ENCODE measurements around the gene NSF.

Gene NSF

GRCh38 chr17:46717999-46718398, 127.5 kb downstream of the NSF start:
- DNase-seq (ENCODE audit: low read depth, low spot score): no peak

- DNase-seq (ENCODE audit: low read depth, low spot score): no peak
These were observed 129.4 kb downstream of the NSF start for GRCh38 chr17:46719891-46720290.

GRCh38 chr17:46720408-46720807, 129.9 kb downstream of the NSF start:
- DNase-seq (ENCODE audit: low read depth, low spot score): no peak

GRCh38 chr17:46722662-46723285, 132.3 kb downstream of the NSF start:
- DNase-seq (ENCODE audit: low read depth, low spot score): no peak

- DNase-seq (ENCODE audit: low read depth, low spot score): no peak
These were observed 135.7 kb downstream of the NSF start for GRCh38 chr17:46726206-46726605.

GRCh38 chr17:46727572-46728348, 137.3 kb downstream of the NSF start:
- DNase-seq (ENCODE audit: low read depth, low spot score): no peak

GRCh38 chr17:46730026-46730425, 139.6 kb downstream of the NSF start:
- no peak for DNase-seq (ENCODE audit: low read depth, low spot score)

- no peak for DNase-seq (ENCODE audit: low read depth, low spot score)
These were observed 140.2 kb downstream of the NSF start for GRCh38 chr17:46730679-46731078.

- DNase-seq (ENCODE audit: low read depth, low spot score): no peak
These were observed 141.7 kb downstream of the NSF start for GRCh38 chr17:46732160-46732559.

GRCh38 chr17:46732754-46733398, 142.4 kb downstream of the NSF start:
- DNase-seq (ENCODE audit: low read depth, low spot score): no peak

GRCh38 chr17:46733837-46734475, 143.5 kb downstream of the NSF start:
- no peak for DNase-seq (ENCODE audit: low read depth, low spot score)

- no peak for DNase-seq (ENCODE audit: low read depth, low spot score)
These were observed 145.6 kb downstream of the NSF start for GRCh38 chr17:46736100-46736499.

- no peak for DNase-seq (ENCODE audit: low read depth, low spot score)
These were observed 146.9 kb downstream of the NSF start for GRCh38 chr17:46737326-46737725.

GRCh38 chr17:46738544-46738943, 148.1 kb downstream of the NSF start:
- no peak for DNase-seq (ENCODE audit: low read depth, low spot score)

- no peak for DNase-seq (ENCODE audit: low read depth, low spot score)
These were observed 149.5 kb downstream of the NSF start for GRCh38 chr17:46739982-46740381.

- no peak for DNase-seq (ENCODE audit: low read depth, low spot score)
These were observed 150.8 kb downstream of the NSF start for GRCh38 chr17:46741122-46741730.

- peak; percentile 36 for DNase-seq (ENCODE audit: low read depth, low spot score)
These were observed 152.2 kb downstream of the NSF start for GRCh38 chr17:46742565-46743270.

- no peak for DNase-seq (ENCODE audit: low read depth, low spot score)
These were observed 154.0 kb downstream of the NSF start for GRCh38 chr17:46744441-46744840.

GRCh38 chr17:46745376-46745775, 154.9 kb downstream of the NSF start:
- DNase-seq (ENCODE audit: low read depth, low spot score): no peak

- DNase-seq (ENCODE audit: low read depth, low spot score): no peak
These were observed 161.0 kb downstream of the NSF start for GRCh38 chr17:46751425-46751824.

GRCh38 chr17:46753776-46754175, 163.3 kb downstream of the NSF start:
- no peak for DNase-seq (ENCODE audit: low read depth, low spot score)

Measured in smooth muscle cell of the brain vasculature (primary cell).